Endothelial cell of umbilical vein (primary cell): ENCODE measurements around the gene PROSER1. TPM values are rescaled to one million over a fixed set of nuclear protein-coding genes. Genes with fewer than 3 reads are reported as not detected.

Experiments
- BruUV-seq: library from RNA; stranded (reverse); fragments of 400-500 nt; replicated peaks from 2 replicates; lab custom pipeline; 2021; lab: Mats Ljungman, UMichigan
- CTCF ChIA-PET: fragments of 300-600, 350-600 bp; sonication (Branson Sonifier 250); formaldehyde crosslinking; loops from one replicate; lab custom pipeline; 2021; ENCODE audit warnings: antibody characterized with exemption, inconsistent platforms; lab: Charles Lee
- POLR2A ChIA-PET: fragments of 300-600, 350-600 bp; sonication (Branson Sonifier 250); formaldehyde crosslinking; loops from one replicate; lab custom pipeline; 2021; ENCODE audit warnings: antibody characterized with exemption, inconsistent platforms; lab: Charles Lee
- DNase-seq: peaks from one replicate; pipeline ENCODE4 v3.0.0-alpha.2; 2011; ENCODE audit warnings: low read depth, low spot score
- FAIRE-seq: peaks from 2 replicates; lab custom pipeline; 2011; peaks lifted over from hg19 to GRCh38; lab: Jason Lieb, UNC
- H2AFZ ChIP-seq: 2 replicates; pipeline ENCODE4 v1.6.0; 2012; ENCODE audit warnings: low read depth, low read length, control low read depth, inconsistent platforms
- H3K27ac ChIP-seq: 2 replicates; pipeline ENCODE4 v1.5.1; 2011; ENCODE audit warnings: low read depth, mild to moderate bottlenecking, control low read depth, low read length, moderate library complexity; ENCODE audit not compliant: insufficient read depth
- H3K27me3 ChIP-seq, 2 experiments: 2 replicates each; pipeline versions ENCODE4 v1.6.0 to v1.6.1; 2011; ENCODE audit warnings: low read length in 2 of 2, mixed read lengths in 1 of 2; ENCODE audit not compliant: control insufficient read depth in 2 of 2, insufficient read depth in 2 of 2
- H3K36me3 ChIP-seq, 2 experiments: 2 replicates in 1 of 2; 3 replicates in 1 of 2; pipeline ENCODE4 v1.5.1; 2011; ENCODE audit warnings: low read length in 2 of 2, mild to moderate bottlenecking in 1 of 2, moderate library complexity in 1 of 2; ENCODE audit not compliant: control insufficient read depth in 2 of 2, insufficient read depth in 2 of 2; ENCODE audit errors: extremely low read depth in 1 of 2
- H3K4me1 ChIP-seq: 3 replicates; pipeline ENCODE4 v1.5.1; 2011; ENCODE audit warnings: mild to moderate bottlenecking, low read length; ENCODE audit not compliant: control insufficient read depth, insufficient read depth; ENCODE audit errors: extremely low read depth
- H3K4me2 ChIP-seq: 2 replicates; pipeline ENCODE4 v1.6.1; 2011; ENCODE audit warnings: low read length, control low read depth, mixed read lengths; ENCODE audit not compliant: insufficient read depth
- H3K4me3 ChIP-seq, 3 experiments: fragments of 200-600 bp in 1 of 3; sonication (generic), shearing (Covaris generic) in 1 of 3; replicated peaks in 1 of 3; 2 replicates each; pipeline ENCODE4 v1.5.1; 2011 to 2016; ENCODE audit warnings: control low read depth in 3 of 3, low read length in 3 of 3, mild to moderate bottlenecking in 2 of 3, inconsistent platforms in 1 of 3, low read depth in 1 of 3, moderate library complexity in 1 of 3; ENCODE audit not compliant: insufficient read depth in 1 of 3
- H3K79me2 ChIP-seq: 2 replicates; pipeline ENCODE4 v1.6.0; 2012; ENCODE audit warnings: low read length, inconsistent platforms; ENCODE audit not compliant: control insufficient read depth, insufficient read depth
- H3K9ac ChIP-seq: replicated peaks from 2 replicates; pipeline ENCODE3; 2011; ENCODE audit warnings: low read length, control low read depth; ENCODE audit not compliant: insufficient read depth; ENCODE audit errors: extremely low read depth
- H3K9me1 ChIP-seq: replicated peaks from 3 replicates; pipeline ENCODE4 v1.6.0; 2011; ENCODE audit warnings: mild to moderate bottlenecking, low read length; ENCODE audit not compliant: control insufficient read depth, insufficient read depth; ENCODE audit errors: extremely low read depth
- H3K9me3 ChIP-seq: replicated peaks from 2 replicates; pipeline ENCODE4 v1.5.1; 2012; ENCODE audit warnings: low read length, inconsistent platforms; ENCODE audit not compliant: control insufficient read depth, insufficient read depth
- H4K20me1 ChIP-seq: replicated peaks from 2 replicates; pipeline ENCODE3; 2011; ENCODE audit warnings: mild to moderate bottlenecking, low read length; ENCODE audit not compliant: control insufficient read depth, insufficient read depth; ENCODE audit errors: extremely low read depth
- EZH2 ChIP-seq: IDR thresholded peaks from 2 replicates; pipeline ENCODE4 v1.6.1; 2012; ENCODE audit warnings: borderline replicate concordance, low read depth, mild to moderate bottlenecking, moderate library complexity, low read length, inconsistent platforms; ENCODE audit not compliant: severe bottlenecking
- FOS ChIP-seq: IDR thresholded peaks from 2 replicates; pipeline ENCODE4 v1.6.1; 2011; ENCODE audit warnings: mild to moderate bottlenecking, low read length, moderate library complexity, borderline replicate concordance; ENCODE audit not compliant: insufficient read depth
- GATA2 ChIP-seq: IDR thresholded peaks from 2 replicates; pipeline ENCODE4 v1.7.0; 2011; ENCODE audit warnings: low read depth, mild to moderate bottlenecking, moderate library complexity, mixed read lengths, low read length; ENCODE audit not compliant: insufficient read length, insufficient read depth
- JUN ChIP-seq: IDR thresholded peaks from 2 replicates; pipeline ENCODE4 v1.6.1; 2011; ENCODE audit warnings: borderline replicate concordance, low read depth; ENCODE audit not compliant: insufficient read length, insufficient read depth
- MYC ChIP-seq: IDR thresholded peaks from one replicate; pipeline ENCODE4 v1.6.1; 2011; ENCODE audit warnings: mild to moderate bottlenecking, low read depth, low read length
- POLR2A ChIP-seq: IDR thresholded peaks from 2 replicates; pipeline ENCODE4 v1.6.1; 2012; ENCODE audit warnings: low read depth, mild to moderate bottlenecking, control low read depth, low read length
- POLR2AphosphoS5 ChIP-seq: IDR thresholded peaks from 2 replicates; pipeline ENCODE4 v1.6.1; 2012; ENCODE audit warnings: low read depth, mild to moderate bottlenecking, control low read depth, low read length, moderate library complexity; ENCODE audit not compliant: insufficient read depth
- dilution Hi-C: fragments of 300-500 bp; cut with MboI; formaldehyde crosslinking; loops from one replicate; pipeline ENCODE4 v1.15.0; 2019; ENCODE audit warnings: low sequenced_read_pairs; ENCODE audit not compliant: extremely low pct_ligation_motif_present
- intact Hi-C: fragments of 100-400 bp; cut with micrococcal nuclease; formaldehyde crosslinking; loops from one replicate; pipeline ENCODE4 v1.10.0; 2022
- polyA plus RNA-seq, 4 experiments: library from polyadenylated mRNA; depleted of rRNA in 3 of 4; stranded (reverse) in 3 of 4; unstranded in 1 of 4; fragments of >200 nt; gene quantifications; 2 replicates each; pipeline versions ENCODE4 v1.2.1 to v1.2.3, GENCODE V29; 2011 to 2012; ENCODE audit warnings: missing spikeins in 1 of 4
- total RNA-seq: library from RNA; stranded (reverse); gene quantifications from 2 replicates; pipeline ENCODE4 v1.2.3, GENCODE V29; 2021
- TF ChIP-seq, protein P1 (sequence below), 2 donors: IDR thresholded peaks; 1 replicate in 1 of 2; 2 replicates in 1 of 2; pipeline ENCODE4 v1.5.1; 2011; ENCODE audit warnings: low read length in 2 of 2, mild to moderate bottlenecking in 2 of 2, moderate library complexity in 2 of 2, control low read depth in 1 of 2, inconsistent platforms in 1 of 2, low read depth in 1 of 2; ENCODE audit not compliant: insufficient read depth in 1 of 2; ENCODE audit errors: extremely low read depth in 1 of 2
- TF ChIP-seq, protein P2 (sequence below): IDR thresholded peaks from 2 replicates; pipeline ENCODE4 v1.6.1; 2011; ENCODE audit not compliant: insufficient read depth, insufficient read length

The PROSER1 gene
- total and polyA plus RNA-seq, 2 donors (not counting 3 experiments of a cell fraction or from before 2014, with no cell fraction given) = 38.3 to 40.4 TPM

- H3K4me1 ChIP-seq = no peaks in the 10 kb centered on the region
- no peak for TF ChIP-seq MYC
- no peak for TF ChIP-seq POLR2A
- TF ChIP-seq JUN = no peak
- TF ChIP-seq, protein P1, sequence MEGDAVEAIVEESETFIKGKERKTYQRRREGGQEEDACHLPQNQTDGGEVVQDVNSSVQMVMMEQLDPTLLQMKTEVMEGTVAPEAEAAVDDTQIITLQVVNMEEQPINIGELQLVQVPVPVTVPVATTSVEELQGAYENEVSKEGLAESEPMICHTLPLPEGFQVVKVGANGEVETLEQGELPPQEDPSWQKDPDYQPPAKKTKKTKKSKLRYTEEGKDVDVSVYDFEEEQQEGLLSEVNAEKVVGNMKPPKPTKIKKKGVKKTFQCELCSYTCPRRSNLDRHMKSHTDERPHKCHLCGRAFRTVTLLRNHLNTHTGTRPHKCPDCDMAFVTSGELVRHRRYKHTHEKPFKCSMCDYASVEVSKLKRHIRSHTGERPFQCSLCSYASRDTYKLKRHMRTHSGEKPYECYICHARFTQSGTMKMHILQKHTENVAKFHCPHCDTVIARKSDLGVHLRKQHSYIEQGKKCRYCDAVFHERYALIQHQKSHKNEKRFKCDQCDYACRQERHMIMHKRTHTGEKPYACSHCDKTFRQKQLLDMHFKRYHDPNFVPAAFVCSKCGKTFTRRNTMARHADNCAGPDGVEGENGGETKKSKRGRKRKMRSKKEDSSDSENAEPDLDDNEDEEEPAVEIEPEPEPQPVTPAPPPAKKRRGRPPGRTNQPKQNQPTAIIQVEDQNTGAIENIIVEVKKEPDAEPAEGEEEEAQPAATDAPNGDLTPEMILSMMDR (IDR thresholded peaks at IDR 0.05; ENCODE audit: extremely low read depth in 1 of 2, insufficient read depth in 1 of 2, low read depth in 1 of 2, low read length in 2 of 2) = no peak
- no peak for TF ChIP-seq GATA2
- TF ChIP-seq, protein P2, sequence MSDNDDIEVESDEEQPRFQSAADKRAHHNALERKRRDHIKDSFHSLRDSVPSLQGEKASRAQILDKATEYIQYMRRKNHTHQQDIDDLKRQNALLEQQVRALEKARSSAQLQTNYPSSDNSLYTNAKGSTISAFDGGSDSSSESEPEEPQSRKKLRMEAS = no peak
- TF ChIP-seq EZH2 = no peak
- TF ChIP-seq FOS = no peak
- TF ChIP-seq POLR2AphosphoS5 = no peak
- H3K27ac ChIP-seq = no peak overlapping the region
- H3K4me2 ChIP-seq = no peak overlapping the region
- no peak overlapping the region for H3K9ac ChIP-seq
- intact Hi-C loops = no loop called here
- DNase-seq = no peak
- H4K20me1 ChIP-seq = no peaks in the 10 kb centered on the region
- no peaks in the 10 kb centered on the region for H3K36me3 ChIP-seq
- no peaks in the 10 kb centered on the region for H3K9me1 ChIP-seq
- H3K27me3 ChIP-seq = peaks cover 2 to 15% of the 10 kb centered on the region in 2 experiments
- H3K9me3 ChIP-seq = no peaks in the 10 kb centered on the region
- POLR2A ChIA-PET = no interaction called here
- H2AFZ ChIP-seq = no peak overlapping the region
- BruUV-seq = no TSS peak
- FAIRE-seq = no peak
- dilution Hi-C loops = no loop called here
- CTCF ChIA-PET = no interaction called here
- H3K4me3 ChIP-seq = no peak overlapping the region
- no peaks in the 10 kb centered on the region for H3K79me2 ChIP-seq
Measured at GRCh38 chr13:39073983-39074382, 36.1 kb upstream of the PROSER1 start.
